GM21619 (cell line): ENCODE measurements around the gene RPL7A.
"Not testable (repeated sequence)": the region's sequence is repeated elsewhere in the genome, so short reads cannot be mapped to it uniquely, and the experiment has no call there.

Experiments
- ATAC-seq: cut with Tn5 transposase; IDR thresholded peaks from one replicate; pipeline ENCODE4 v1.9.1; 2021; ENCODE audit not compliant: unreplicated experiment

Gene RPL7A

DNA sequence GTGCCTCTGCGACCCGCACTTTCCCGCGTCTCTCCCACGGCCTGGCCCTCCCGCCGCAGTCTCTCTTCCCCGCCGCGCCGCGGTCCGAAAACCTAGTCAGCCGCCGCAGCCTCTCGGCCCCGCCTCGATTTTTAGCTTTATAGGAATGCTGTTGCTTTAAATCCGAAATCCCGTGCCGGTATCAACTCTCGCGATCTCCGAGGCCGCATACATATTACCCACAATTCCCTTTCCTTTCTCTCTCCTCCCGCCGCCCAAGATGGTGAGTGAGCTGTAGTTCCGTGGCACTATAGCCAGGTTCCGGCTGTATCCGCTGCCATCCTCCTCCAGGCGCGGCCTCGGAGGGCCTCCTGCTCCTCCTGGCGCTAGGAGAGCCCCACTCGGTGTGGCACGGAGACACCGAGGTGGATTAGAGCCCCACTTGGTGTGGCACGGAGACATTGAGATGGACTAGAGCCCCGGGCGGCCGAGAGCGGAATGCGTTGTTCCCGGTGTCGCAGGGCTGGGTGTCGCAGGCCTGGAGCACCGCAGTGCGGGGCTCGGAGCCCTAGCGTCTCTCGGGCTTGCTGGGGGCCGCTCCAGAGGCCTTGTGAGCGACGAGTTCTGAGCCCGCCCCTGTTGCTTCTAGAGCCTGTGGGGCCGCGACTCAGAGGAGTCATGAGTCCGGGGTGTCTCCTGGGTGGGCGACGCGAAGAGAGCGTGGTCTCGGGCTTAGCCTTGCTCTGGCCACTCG, at the start of gene RPL7A, which contains the start of gene MED22:
Gene RPL7A, plus strand, starts transcription at position 234 of the 733 bp plus-strand sequence. Its CDS starts 26 bp downstream, at position 260.
Gene MED22, minus strand, starts transcription at position 147 of the 733 bp plus-strand sequence. CDS start 1,469 bp downstream, outside the sequence.
- ATAC-seq = peak; percentile 73

GRCh38 chr9:133299996-133300395, 48.0 kb upstream of the RPL7A start:
- ATAC-seq = not testable (repeated sequence)

GRCh38 chr9:133301253-133302230, 46.5 kb upstream of the RPL7A start:
- no peak for ATAC-seq

GRCh38 chr9:133303266-133304157, 44.5 kb upstream of the RPL7A start:
- no peak for ATAC-seq

- no peak for ATAC-seq
Observed at GRCh38 chr9:133304158-133304470, 43.9 kb upstream of the RPL7A start.

GRCh38 chr9:133304477-133305377, 43.3 kb upstream of the RPL7A start:
- no peak for ATAC-seq

DNA sequence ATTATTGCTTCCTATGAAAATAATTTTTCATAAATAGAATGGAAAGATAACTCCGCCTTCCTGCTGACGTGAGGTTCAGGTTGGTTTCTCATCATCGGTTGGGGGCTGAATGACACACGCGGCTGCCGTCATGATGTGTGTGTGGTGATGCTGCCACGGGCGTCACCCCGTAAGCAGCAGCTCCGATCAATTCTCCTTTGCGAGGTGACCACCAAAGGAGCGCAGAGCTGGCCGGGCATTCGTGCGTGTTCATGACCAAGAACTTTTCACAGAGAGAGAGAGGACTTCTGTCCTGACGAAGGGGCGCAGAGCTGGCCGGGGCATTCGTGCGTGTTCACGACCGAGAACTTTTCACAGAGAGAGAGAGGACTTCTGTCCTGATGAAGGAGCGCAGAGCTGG, 42.3 kb upstream of the RPL7A start:
- ATAC-seq = no peak

DNA sequence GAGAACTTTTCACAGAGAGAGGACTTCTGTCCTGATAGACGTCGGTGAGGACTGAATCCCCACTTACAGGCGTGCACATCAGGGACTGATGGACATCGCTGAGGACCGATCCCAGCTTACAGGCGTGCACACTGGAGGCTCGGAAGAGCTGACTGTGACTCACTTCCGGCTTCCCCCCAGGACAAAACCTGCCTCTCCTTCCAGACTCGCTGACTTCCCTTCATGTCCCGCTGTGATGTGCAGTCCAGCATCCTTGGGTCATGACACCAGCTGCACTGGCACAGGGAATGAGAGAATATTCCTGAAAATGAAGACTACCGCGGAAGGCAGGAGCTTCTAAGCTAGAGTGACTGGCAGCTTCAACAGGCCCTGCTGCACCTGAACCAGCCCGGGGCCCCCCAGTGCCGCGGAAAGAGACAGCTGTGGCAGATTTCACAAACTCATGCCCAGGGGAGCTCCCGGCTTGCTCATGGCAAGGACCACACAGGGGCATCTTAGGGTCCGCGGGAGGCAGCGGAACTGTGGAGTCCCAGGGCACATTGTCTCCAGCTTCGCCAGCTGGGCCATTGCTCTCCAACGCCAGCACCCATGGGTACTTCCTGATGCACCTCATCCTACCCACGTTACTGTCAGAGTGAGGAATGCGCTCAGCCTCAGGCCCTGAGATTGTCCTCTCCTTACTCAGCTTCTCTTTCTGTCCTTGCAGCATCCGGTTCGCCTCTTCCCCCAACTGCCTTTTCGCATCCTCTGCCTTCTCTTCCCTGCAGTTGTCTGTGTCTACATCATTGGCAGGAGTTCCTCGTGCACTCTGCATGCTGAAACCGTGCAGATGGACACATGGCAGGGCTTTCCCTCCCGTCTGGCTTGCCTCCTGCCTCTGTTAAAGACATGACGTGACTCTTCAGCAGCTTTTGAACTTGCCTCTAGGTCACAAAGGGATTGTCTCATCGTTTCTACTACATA, 41.5 kb upstream of the RPL7A start:
- no peak for ATAC-seq

- ATAC-seq = no peak
Observed at GRCh38 chr9:133307301-133307700, 40.7 kb upstream of the RPL7A start.

DNA sequence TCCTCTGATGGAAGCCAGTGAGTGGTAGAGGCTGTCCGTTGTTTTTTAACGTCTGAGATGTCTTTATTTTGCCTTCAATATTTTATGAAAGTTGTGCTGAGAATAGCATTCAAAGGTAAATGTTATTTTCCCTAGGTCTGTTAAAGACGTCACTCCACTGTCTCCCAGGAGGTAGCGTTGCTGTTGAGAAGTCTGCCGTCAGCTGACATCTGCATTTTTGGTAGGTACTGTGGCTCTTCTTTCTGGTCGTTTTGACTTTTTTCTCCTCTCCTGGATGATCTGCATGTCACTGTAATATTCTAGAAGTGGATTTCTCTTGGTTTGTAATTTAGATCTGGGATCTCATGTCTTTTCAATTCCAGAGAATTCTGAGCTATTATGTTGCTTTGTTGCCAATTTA, 38.4 kb upstream of the RPL7A start:
- ATAC-seq = no peak

DNA sequence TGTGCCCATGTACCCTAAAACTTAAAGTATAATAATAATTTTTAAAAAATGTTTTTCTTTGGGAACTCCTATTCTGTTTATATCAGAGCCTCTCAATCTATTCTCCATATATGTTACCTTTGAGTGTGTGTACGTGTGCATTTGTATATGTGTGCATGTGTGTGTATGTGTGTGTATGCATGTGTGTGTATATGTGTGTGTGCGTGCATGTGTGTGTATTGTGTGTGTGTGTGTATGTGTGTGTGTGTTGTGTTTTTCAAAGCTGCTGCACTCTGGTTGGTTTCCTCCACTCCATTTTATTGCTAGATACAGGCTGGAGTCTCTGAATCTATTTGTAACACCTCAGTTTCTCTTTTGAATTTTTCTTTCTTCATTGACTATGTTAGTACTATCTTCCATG, 32.0 kb upstream of the RPL7A start:
- ATAC-seq = no peak

DNA sequence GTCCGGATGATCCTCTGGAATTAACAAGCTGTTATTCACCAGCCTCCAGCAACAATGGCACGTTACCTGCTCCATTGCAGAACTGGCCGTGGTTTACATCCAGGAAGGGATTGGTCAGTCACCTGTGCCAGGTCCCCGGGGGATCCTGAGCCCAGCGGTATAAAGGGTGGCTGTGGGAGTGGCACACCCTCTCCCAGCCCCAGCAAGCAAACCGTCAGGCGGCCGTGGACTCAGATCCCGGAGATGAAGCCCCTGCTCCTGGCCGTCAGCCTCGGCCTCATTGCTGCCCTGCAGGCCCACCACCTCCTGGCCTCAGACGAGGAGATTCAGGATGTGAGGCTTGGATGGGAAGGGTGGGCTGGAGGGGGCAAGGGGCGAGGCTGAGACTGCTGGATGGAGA, 30.5 kb upstream of the RPL7A start:
- not testable (repeated sequence) for ATAC-seq

GRCh38 chr9:133320421-133320881, 27.6 kb upstream of the RPL7A start:
- ATAC-seq = no peak

- no peak for ATAC-seq
Observed at GRCh38 chr9:133321411-133321935, 26.5 kb upstream of the RPL7A start.

GRCh38 chr9:133322701-133323100, 25.3 kb upstream of the RPL7A start:
- ATAC-seq = no peak

- ATAC-seq = no peak
Observed at GRCh38 chr9:133323211-133323610, 24.8 kb upstream of the RPL7A start.

- ATAC-seq = no peak
Observed at GRCh38 chr9:133323991-133324703, 23.9 kb upstream of the RPL7A start.

DNA sequence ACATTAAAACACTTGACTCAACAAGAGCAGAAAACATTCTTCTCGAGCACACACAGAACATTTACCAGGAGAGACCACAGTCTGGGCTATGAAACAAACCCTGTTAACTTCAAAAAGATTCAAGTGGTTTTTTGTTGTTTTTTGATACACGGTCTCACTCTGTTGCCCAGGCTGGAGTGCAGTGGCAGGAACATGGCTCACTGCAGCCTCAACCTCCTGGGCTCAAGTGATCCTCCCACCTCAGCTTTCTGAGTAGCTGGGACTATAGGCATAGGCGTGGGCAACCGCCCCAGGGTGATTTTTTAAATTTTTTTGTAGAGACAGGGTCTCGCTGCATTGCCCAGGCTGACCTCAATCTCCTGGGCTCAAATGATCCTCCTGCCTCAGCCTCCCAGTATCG, 21.0 kb upstream of the RPL7A start:
- ATAC-seq = not testable (repeated sequence)
